22Rv1 (cell line): ENCODE measurements around the gene CCDC187.

Experiments used
- H3K27ac ChIP-seq: fragments of 450-650 bp; 2 replicates; pipeline ENCODE4 v1.5.1; 2017
- CTCF ChIP-seq: fragments of 450-650 bp; IDR thresholded peaks from 2 replicates; pipeline ENCODE4 v1.5.1; 2017; ENCODE audit warnings: mild to moderate bottlenecking
- ZFX ChIP-seq: fragments of 450-650 bp; IDR thresholded peaks from 2 replicates; pipeline ENCODE4 v1.6.1; 2017; ENCODE audit warnings: antibody characterized with exemption, borderline replicate concordance

CCDC187 gene

GRCh38 chr9:136333486-136333885 is 29.6 kb upstream of the CCDC187 start:
- TF ChIP-seq ZFX (no peak), CTCF (no peak)
- no peak overlapping the region for H3K27ac ChIP-seq

GRCh38 chr9:136333045-136333444 is 29.2 kb upstream of the CCDC187 start:
- TF ChIP-seq ZFX = no peak
- no peak for TF ChIP-seq CTCF
- no peak overlapping the region for H3K27ac ChIP-seq

GRCh38 chr9:136332482-136332983 is 28.6 kb upstream of the CCDC187 start:
- H3K27ac ChIP-seq = no peak overlapping the region
- no peak for TF ChIP-seq ZFX
- TF ChIP-seq CTCF = no peak

- no peak overlapping the region for H3K27ac ChIP-seq
- no peak for TF ChIP-seq CTCF
- no peak for TF ChIP-seq ZFX
Observed at GRCh38 chr9:136331556-136332481, 27.9 kb upstream of the CCDC187 start.

- no peak overlapping the region for H3K27ac ChIP-seq
- no peak for TF ChIP-seq CTCF
- TF ChIP-seq ZFX = no peak
Observed at GRCh38 chr9:136331030-136331429, 27.1 kb upstream of the CCDC187 start.

GRCh38 chr9:136330406-136330990 is 26.6 kb upstream of the CCDC187 start:
- TF ChIP-seq CTCF (no peak), ZFX (no peak)
- no peak overlapping the region for H3K27ac ChIP-seq
